Embryonic facial prominence (tissue), 1 donor: ENCODE measurements around the gene ST6GALNAC5.

ENCODE experiments used
- DNase-seq: peaks from one replicate; pipeline ENCODE4 v3.0.0-alpha.2; 2016; ENCODE audit errors: extremely low spot score

The ST6GALNAC5 gene

DNA sequence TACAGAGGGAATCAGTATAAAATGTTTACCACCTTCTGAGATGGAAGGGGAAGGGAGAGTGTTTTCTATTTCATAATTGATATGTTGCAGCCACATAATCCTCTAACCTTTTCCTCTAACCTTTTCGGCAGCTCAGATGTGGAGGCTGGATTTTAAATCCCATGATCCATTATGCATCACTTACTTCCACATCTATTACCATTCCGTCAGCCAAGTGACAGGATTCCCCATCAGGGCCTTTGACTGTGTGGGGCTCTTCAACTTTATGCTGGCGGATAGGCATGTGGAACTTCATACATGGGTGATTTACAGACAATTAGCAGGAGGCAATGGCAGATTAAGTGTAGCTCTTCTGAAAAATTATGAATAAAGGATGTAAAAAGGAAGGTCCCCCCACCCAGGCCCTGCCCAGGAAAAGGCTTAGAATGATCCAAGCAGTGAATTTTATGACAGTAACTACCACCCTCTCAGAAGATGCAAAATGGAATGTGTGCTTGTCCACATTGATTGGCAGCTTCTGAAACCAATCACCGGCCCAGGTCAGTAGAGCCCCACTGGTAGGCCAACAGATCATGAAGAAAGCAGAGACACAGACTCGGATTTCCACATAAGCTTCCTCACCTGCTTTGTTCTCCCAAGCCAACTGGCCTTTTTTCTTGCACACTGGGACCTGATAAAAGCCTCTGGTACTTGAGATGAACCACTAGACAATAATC, 147.0 kb downstream of the ST6GALNAC5 start:
- no peak for DNase-seq

DNA sequence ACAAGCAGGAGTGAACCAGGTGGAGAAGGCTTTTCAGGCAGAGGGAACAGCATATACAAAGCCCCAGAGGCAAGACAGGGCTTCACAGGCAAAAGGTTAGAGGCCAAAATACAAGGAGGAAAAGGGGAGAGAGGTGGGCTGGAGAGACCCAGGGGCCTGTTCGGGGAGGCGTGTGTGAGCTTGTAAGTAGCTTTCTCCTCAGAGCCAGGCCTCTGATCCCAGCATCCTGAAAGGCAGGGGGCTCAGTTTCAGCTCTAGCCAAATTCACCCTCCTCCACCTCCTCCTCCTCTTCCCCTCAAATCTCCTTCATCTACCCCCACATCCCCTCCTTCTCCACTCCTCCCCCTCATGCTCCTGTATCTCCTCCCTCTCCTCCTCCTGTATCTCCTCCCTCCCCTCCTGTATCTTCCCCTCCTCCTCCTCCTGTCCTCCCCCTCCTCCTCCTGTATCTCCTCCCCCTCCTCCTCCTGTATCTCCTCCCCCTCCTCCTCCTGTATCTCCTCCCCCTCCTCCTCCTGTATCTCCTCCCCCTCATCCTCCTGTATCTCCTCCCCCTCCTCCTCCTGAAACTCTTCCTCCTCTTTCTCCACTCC, 148.6 kb downstream of the ST6GALNAC5 start:
- DNase-seq, result no peak

DNA sequence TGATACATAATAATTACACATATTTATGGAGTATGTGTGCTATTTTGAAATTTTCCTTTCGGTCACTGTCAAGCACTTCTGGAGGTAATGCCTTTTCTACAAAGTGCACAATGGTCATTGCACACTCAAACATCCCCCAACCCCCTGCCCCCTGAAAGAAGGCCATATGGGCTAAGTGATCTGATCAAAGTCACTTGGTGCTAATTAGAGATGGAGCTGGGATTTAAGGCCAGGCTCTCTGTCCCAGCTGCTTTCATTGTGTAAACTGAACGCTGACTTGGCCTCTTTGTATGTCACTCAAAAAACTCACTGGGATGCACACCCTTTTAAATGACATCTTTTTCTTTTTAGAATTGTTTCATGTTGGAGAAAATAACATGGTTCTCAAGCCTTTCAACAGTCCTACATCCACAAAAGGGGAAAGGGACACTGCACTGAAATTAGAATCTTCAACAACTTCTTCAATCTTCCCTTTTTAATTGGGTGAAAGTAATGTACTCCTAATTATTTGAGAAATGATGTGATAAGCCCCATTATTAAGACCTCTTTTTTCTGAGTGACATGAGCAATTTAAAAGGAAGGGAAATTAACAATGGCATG, 149.2 kb downstream of the ST6GALNAC5 start:
- no peak for DNase-seq

DNA sequence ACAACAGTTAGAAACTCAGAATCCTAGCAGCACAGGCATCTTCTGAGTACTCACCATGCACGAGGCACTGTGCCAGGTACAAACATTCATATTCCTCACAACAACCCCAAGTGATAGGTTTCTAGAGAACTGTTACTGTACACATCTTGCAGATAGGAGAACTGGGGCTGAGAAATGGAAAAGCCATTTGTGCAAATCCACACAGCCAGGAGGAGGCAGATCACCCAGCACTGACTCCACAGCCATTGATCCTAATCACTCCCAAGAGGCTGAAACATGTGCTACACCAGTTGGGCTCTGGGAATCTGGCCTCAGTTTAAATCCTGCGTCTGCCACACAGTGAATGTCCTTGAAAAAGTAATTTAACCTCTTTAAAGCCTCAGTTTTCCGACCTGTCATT, 151.0 kb downstream of the ST6GALNAC5 start:
- DNase-seq, result no peak

DNA sequence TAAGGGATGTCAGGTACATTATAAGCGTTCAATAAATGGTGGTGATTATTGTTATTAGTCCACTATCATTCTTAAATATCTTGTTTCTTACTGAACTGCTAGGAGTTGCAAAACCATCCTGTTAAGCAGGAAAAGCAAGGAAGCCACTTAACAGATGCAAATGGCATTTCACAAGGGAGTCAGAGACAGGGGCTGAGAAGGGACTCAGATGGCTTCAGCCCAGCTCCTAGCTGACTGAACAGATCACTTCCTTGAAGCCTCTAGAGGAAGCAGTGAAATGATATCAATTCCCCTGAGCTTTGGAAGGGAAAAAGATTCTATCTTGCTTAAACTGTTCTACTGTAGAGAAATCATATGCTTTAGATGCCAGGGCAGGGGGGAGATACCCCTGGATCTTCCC, 151.5 kb downstream of the ST6GALNAC5 start:
- DNase-seq, result no peak

DNA sequence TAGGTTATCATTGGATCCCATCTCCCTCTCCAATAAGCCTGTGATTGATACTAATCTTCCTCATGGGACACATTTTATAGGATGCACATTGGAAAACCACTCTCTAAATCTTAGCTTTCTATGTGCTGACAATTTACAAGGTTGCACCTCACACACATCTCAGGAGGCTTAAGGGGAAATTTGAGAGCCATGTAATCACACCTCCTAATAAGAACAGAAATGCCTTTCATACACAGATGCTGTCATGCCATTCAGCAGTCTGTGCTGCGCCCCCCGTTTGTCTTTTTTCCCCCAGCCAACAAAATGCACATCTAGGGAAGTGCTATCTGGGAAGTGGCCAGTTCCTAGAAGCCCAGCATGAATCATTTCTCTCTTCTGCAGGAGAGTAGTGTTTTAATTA, 154.5 kb downstream of the ST6GALNAC5 start:
- no peak for DNase-seq

DNA sequence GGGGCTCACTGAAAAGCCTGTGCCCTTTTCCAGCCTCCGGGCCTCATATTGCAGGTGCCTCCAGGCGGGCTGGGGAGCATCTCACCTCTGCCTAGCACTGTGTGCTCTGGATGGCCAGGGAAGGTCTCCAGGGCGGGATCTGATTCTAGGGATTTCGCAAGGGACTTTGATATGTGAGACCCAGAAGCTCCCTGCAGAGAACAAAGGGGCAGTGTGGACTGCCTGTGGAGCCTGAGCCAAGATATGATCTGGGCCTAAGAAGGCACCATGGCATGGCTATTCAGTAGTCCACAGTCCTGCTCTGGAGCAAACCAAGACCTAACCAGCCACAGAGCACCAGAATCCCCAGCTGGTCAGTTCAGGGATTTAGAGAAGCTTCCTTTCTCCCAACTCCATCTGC, 157.2 kb downstream of the ST6GALNAC5 start:
- DNase-seq, result no peak

DNA sequence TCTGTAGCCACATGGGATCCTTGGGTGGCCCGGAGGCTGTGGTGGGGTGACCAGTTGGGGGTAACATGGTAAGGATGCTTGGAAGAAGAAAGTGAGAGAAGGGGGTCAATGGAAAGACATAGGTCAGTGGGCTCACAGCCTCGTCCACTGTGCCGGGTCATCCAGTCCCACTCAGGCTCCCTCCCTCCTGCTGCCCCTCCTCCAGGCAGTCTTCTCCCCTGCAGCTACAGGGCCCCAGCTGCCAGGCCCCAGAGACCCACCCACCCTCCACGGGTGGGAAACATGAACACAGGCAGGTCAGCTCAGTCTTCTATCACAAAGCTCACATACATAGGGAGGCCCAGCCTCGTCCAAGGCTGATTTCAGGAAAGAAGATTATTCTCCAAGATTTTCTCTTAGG, 158.3 kb downstream of the ST6GALNAC5 start:
- no peak for DNase-seq

DNA sequence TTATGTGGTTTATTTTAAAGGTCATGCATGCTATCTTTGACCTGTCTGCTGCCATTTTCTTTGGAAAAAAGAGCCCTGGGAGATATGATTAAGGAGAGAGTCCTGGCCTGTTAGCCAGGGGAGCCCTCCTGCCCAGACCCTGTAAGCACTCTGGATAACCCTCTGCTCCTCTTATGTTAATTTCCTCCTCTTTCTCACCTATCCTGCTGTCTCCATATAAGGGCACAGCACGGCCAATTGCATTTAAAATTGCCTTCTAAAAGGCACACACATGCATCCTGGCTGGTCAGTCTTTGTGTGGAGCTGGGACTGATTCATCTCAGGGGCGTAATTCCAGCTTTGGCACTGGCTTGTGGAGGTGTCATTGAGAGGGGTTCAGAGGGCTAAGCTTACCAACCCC, 158.9 kb downstream of the ST6GALNAC5 start:
- no peak for DNase-seq

DNA sequence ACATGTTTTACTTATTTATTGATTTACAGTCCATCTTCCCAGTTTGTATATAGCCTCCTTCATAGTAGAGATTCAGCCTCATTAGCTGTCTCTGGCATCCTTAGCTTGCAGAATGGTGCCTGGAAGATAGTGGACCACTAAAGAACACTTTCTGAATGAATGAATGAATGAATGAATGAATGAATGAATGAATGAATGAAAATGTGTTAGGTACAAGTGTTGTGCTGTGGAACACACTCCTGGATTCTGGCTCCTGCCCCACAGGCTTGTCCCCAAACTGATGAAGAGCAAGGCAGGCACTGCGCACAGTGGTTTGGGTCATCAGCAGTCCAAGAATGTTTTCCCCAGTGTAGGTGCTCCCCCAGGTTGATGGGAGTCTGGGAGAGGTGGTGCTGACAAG, 159.4 kb downstream of the ST6GALNAC5 start:
- no peak for DNase-seq

DNA sequence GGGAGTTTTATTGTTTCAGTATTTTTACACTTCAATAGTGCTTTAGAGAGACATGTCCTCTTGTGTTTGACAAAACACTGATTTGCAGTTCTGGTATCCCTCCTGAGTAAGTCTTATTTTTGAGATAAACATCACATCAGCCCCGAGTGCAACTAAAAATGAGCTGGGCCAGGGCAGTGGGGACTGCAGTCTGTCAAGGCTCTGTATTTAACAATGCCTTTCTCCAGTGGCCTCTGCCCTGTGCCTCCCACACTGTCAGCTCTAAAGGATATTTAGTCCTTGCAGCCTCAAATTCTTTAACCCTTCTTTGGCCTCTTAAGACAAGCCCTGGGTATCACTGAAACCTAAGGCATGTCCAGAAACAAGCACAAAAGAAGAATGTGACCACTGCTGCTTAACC, 160.6 kb downstream of the ST6GALNAC5 start:
- no peak for DNase-seq

DNA sequence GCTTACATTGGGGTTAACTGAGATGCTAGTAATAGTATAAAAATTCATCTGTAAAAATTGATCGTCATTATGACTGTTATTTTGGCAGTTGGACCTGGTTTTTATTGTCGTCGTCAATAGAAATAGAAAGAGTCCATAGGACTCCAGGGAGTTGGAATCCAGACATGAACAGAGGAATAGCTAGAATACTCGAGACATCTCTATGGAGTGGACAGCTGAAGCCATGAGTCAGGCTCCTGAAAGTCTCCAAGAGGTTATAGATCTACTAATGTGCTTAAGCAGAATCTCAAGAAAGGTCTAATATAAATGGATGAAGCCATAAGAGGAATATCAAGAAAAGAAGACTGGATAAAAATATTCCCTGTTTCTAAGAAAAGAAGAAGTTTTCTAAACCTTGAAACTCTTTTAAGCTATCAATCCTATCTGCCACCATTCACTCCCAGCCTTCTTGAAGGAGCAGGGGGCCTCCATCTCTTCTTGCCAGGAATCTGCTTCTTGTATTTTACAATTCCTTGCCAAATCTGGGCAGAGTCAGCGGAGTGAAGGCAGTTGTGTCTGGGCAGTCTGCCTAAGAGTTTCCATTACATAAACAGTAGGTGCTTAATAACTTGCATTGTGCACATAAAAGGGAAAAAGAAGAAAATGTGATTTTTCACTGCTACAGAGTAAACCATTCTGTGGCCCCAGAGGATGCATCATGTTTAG, 163.3 kb downstream of the ST6GALNAC5 start:
- DNase-seq, result no peak

DNA sequence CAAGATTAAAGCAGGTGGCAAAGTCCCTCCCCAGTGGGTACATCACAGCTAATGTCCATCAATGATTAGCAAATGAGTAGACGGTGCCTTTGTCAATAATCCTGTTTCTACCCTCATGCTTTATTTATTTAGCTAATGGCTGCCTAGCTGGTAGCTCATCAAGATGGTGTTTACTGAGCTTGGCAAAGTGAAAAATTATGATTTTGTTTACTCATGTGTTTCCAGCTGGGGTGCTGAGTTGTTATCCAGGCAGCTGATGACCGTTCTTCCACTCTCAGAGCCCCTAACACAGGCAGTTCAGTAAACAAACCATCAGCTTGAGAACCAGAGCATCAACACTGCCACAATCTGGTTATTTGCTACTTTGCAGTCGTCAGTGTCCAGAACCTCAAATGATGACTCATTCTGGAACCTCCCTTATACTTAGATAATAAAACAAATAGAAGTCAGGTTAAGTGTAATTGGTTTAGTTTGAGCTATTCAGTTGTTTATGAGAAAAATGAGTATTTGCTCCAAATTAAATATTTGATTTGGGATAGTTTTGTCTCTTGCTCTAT, 163.9 kb downstream of the ST6GALNAC5 start:
- DNase-seq, result no peak

DNA sequence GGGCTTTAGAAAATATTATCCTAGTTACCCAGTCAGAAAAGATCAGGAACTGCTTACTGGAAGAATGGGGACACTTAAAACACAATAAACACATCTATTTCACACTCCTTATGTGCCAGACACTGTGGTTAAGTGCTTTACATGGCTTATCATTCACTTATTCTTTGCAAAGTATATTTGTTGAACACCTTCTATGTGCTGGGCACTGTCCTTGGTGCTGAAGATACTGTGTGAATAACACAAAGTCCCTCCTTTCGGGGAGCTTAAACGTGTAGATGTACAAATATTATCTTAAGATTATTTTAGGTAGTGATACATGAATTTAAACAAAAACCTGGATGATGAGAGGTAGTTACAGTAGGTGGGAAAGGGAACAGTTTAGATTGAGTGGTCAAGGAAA, 169.3 kb downstream of the ST6GALNAC5 start:
- DNase-seq, result no peak

DNA sequence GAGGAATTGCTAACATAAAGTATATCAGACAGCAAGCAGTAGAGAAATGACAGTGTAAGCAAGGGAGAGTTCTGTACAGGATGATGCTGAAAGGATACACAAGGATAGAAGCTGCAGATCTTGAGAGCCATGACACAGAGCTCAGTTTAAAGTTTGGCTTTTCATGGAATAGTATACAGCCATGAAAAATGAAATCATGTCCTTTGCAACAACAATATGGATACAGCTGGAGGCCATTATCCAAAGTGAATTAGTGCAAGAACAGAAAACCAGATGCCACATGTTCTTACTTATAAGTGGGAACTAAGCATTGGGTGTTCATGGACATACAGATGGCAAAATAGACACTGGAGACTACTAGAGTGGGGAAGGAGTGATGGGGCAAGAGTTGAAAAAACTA, 169.8 kb downstream of the ST6GALNAC5 start:
- no peak for DNase-seq

DNA sequence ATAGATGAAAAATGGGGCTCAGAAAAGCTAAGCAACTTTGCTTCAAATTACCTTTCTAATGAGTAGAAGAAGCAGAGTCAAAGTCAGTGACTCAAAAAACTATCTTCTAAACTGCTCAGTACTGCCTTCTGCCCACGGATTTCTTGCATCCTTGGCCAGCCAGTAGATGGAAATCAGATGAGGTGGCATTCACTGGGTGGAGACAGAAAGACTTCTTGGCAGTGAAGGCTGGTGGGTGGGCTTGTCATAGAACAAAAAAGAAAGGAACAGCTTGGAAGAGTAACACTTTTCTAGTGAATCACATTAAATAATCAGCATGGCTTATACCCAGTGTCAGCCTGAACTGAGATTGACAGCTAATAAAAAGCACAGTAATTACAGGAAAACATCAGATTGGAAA, 170.7 kb downstream of the ST6GALNAC5 start:
- no peak for DNase-seq

DNA sequence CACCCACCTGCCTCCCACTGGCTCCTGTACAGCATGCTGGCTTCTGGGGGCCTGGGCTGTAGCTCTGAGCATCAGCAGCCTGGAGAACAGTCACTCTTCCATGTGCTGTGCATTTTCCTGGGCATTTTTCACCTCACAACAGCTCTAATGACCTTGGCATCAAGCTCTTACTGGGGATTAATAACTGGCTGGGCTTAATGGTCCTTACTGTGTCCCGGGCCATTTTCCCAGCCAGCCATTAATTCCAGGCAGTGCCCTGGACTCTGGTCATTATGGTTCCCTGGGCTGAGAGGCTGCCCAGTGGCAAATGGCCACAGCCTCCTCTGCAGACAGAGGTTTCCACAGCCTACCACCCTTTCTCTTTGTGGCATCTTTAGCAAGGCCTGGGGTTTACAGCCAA, 171.8 kb downstream of the ST6GALNAC5 start:
- DNase-seq, result no peak

DNA sequence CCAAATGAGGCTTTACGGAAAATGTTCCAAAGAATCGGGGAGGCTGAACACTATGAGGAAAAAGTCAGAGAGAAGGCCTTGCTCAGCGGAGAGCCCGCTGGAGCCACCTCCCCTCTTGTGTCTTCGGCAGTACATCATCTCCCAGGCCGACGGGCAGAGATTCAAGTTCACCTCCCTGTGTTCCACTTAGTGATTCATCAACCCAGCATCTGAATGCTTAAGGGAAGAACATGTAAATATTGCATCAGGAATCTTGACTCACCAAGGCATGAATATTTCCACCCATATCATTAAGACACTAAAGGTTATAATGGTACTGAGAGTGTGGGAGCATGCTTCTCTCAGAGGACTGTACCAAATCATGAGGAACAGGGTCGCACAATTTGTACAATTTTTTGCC, 172.5 kb downstream of the ST6GALNAC5 start:
- no peak for DNase-seq

DNA sequence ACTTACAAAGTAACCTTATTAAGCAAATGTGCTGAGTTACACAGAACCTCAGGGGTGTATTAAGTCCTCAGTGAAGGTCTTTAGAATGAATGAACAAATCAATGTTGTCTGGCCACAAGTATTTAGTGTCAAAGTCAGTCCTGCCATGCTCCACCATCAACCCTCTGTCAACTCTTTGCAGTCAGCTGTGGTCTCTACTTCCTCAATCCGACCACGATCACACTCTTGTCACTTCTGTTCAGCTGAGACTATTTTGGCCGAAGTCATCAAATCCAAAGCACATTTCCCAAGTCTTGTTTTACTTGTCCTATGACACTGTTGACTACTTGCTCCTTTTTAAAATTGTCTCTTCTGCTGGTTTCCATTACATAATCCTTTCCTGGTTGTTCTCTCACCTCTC, 173.5 kb downstream of the ST6GALNAC5 start:
- no peak for DNase-seq

DNA sequence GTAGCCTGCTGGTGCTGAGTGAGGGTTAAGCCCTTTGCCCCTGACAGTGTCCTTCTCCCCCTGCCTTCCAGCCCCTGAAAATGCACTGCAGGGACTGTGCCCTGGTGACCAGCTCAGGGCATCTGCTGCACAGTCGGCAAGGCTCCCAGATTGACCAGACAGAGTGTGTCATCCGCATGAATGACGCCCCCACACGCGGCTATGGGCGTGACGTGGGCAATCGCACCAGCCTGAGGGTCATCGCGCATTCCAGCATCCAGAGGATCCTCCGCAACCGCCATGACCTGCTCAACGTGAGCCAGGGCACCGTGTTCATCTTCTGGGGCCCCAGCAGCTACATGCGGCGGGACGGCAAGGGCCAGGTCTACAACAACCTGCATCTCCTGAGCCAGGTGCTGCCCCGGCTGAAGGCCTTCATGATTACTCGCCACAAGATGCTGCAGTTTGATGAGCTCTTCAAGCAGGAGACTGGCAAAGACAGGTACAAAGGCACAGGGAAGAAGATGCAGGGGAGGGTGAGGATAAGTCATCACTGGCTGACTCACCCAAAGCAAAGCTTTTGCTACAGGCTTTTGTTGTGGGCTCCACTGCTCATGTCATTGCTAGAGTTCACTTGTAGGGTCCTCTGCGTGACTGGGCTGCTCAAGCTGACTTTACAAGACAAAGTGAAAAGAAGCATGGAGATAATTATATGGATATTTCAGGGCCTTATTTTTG, 177.0 kb downstream of the ST6GALNAC5 start:
- DNase-seq, result no peak

DNA sequence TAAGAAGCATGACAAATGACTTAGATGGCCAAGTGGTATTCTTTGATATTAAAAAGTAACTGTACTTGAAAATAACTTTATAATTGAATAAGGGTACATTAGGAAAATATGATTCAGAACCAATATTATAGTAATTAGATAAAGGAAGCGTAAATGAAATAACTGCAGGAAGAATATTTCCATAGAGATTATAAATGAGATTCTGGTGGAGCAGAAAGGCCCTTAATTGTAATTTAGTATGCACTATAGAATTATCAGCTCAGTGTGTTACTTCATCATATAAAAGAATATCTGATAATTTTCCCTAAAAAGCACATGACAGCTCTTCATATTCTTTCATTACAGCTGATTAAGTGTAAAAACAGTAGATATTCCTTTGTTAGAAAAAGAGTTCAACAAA, 180.3 kb downstream of the ST6GALNAC5 start:
- no peak for DNase-seq
